ENCODE results near the gene DYRK1B. TPM values are rescaled to one million over a fixed set of nuclear protein-coding genes. Genes with fewer than 3 reads are reported as not detected.

The DYRK1B gene
- total RNA-seq, 1 experiment from 2014 or later = 39.5 TPM

DNA sequence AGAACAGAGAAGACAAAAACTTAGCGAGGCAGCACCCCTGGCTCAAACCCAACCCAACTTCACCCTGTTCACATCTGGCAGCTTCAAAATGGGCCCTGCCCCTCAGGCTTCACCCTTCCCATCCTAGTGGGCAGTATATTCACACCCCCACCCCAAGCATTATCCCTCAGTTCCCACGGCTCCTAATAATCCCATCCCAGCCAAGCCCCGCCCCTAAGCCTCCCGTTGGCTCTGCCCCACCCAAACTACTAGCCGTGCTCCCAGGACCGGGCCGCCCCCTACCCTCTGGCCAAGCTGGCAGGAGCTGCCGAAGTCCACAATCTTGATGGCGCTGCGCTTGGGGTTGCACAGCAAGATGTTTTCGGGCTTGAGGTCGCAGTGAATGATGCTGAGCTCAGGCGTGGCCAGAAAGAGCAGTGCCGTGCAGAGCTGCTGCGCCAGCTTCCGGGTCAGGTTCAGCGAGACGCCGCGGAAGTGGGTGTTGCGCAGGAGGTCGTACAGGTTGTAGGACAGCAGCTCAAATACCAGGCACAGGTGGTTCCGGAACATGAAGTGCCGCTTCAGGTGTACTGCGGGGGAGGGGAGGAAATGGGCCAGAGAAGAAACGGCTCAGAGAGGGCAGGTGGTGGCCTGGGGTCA lies 5.8 kb downstream of the DYRK1B start:
- Histone ChIP-seq H3K9me2 (ENCODE audit: insufficient read depth) (no peaks in the 10 kb centered on the region), H3K79me2 (ENCODE audit: low read depth) (no peaks in the 10 kb centered on the region), H3K4me1 (replicated peaks; ENCODE audit: insufficient read depth) (no peaks in the 10 kb centered on the region), H3K36me3 (ENCODE audit: low read depth) (no peaks in the 10 kb centered on the region), H2AFZ (no peak overlapping the region), H3K9me3 (ENCODE audit: insufficient read depth, low read depth) (no peaks in the 10 kb centered on the region), H3F3A (ENCODE audit: insufficient read depth, low read depth) (0 out of 2 replicates have a peak, but pooled peaks cover 3% of the 10 kb centered on the region), H3K4me3 (no peak overlapping the region), H4K20me1 (ENCODE audit: insufficient read depth) (no peaks in the 10 kb centered on the region), H3K4me2 (no peak overlapping the region), H3K27me3 (ENCODE audit: insufficient read depth, low read depth) (no peaks in the 10 kb centered on the region), H3K27ac (no peak overlapping the region)
- intact Hi-C loops (cut with micrococcal nuclease; ENCODE audit: unreplicated experiment) = no loop called here
- DNase-seq = no peak
- BruUV-seq (replicated peaks) = no TSS peak
- CTCF ChIA-PET = interaction anchor here (0.7 kb wide), 1 partner anchor 17 kb away, joined by 8 read pairs; no protein-coding TSS in a partner anchor
- TF ChIP-seq EZH2 (IDR thresholded peaks at IDR 0.05; ENCODE audit: low read depth) = no peak
- no peak for TF ChIP-seq CTCF (conservative IDR thresholded peaks at IDR 0.05)
- POLR2A ChIA-PET (ENCODE audit: unreplicated experiment) = interaction anchor here (0.6 kb wide), 1 partner anchor 394 kb away, joined by 4 read pairs; no protein-coding TSS in a partner anchor

DNA sequence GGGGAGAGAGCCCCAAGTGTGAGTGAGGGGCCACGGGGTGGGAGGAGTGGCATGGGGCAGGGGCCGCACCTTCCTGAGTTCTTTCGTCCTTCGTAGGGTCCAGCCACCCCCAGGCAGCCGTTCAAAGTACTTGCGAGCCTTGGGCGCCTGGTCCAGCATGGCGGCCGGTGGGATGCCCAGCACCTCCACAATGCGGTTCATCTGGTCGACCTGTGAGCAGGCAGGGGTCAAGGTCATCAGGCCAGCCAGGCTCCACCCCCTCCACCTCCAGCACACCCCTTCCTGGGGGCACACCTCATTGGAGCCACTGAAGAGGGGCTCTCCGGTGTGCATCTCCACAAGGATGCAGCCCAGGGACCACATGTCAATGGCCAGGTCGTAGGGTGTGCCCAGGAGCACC lies 6.7 kb downstream of the DYRK1B start:
- Histone ChIP-seq H2AFZ (no peak overlapping the region), H3K27me3 (ENCODE audit: insufficient read depth, low read depth) (no peaks in the 10 kb centered on the region), H3K27ac (no peak overlapping the region), H3K79me2 (ENCODE audit: low read depth) (no peaks in the 10 kb centered on the region), H3K36me3 (ENCODE audit: low read depth) (no peaks in the 10 kb centered on the region), H3K9me3 (ENCODE audit: insufficient read depth, low read depth) (no peaks in the 10 kb centered on the region), H4K20me1 (ENCODE audit: insufficient read depth) (no peaks in the 10 kb centered on the region), H3K4me1 (replicated peaks; ENCODE audit: insufficient read depth) (no peaks in the 10 kb centered on the region), H3K4me2 (no peak overlapping the region), H3F3A (ENCODE audit: insufficient read depth, low read depth) (0 out of 2 replicates have a peak, but pooled peaks cover 3% of the 10 kb centered on the region), H3K9me2 (ENCODE audit: insufficient read depth) (no peaks in the 10 kb centered on the region), H3K4me3 (no peak overlapping the region)
- TF ChIP-seq CTCF (conservative IDR thresholded peaks at IDR 0.05) = no peak
- no peak for TF ChIP-seq EZH2 (IDR thresholded peaks at IDR 0.05; ENCODE audit: low read depth)
- BruUV-seq (replicated peaks) = no TSS peak
- DNase-seq = no peak
- intact Hi-C loops (cut with micrococcal nuclease; ENCODE audit: unreplicated experiment) = no loop called here
- ChIA-PET POLR2A (ENCODE audit: unreplicated experiment) (interaction anchor here (0.6 kb wide), 1 partner anchor 393 kb away, joined by 4 read pairs; no protein-coding TSS in a partner anchor), CTCF (no interaction called here)

DNA sequence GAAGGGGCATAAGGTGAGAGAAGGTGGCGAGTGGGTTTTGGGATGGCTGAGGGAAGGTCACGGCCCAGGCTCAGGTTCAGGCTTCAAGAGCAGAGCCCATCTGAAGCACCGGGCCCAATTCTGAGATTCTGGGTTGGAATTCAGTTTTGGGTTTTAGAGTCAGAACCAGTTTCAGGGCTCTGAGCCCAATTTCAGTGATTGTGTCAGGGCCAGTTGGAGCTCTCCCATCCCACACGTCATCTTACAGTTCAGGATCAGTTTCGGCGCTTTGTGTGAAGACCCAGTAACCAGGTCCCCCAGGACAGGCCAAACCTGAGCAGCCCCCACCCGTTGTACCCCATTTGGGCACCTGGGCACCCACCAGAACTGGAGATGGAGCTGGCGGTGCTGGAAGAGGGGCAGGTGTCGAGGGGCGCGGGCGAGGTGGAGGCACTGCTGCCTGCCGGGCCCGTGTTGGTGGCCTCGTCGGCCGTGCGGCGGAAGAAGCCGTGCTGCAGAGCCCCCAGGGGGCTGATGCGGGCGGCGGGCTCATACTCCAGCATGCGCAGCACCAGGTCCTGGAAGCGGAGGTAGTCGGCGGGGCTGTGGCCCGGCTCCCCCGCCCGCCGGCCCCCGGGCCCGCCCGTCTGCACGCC lies 7.5 kb downstream of the DYRK1B start:
- no peak overlapping the region for H2AFZ ChIP-seq
- H3K9me2 ChIP-seq (ENCODE audit: insufficient read depth) = no peaks in the 10 kb centered on the region
- no peak overlapping the region for H3K4me3 ChIP-seq
- CTCF ChIA-PET = no interaction called here
- no peaks in the 10 kb centered on the region for H3K36me3 ChIP-seq (ENCODE audit: low read depth)
- no peaks in the 10 kb centered on the region for H3K9me3 ChIP-seq (ENCODE audit: insufficient read depth, low read depth)
- H3K4me1 ChIP-seq (replicated peaks; ENCODE audit: insufficient read depth) = no peaks in the 10 kb centered on the region
- H3K79me2 ChIP-seq (ENCODE audit: low read depth) = no peaks in the 10 kb centered on the region
- no peaks in the 10 kb centered on the region for H4K20me1 ChIP-seq (ENCODE audit: insufficient read depth)
- no peak overlapping the region for H3K4me2 ChIP-seq
- TF ChIP-seq CTCF (conservative IDR thresholded peaks at IDR 0.05) = no peak
- no peak for TF ChIP-seq EZH2 (IDR thresholded peaks at IDR 0.05; ENCODE audit: low read depth)
- DNase-seq = no peak
- POLR2A ChIA-PET (ENCODE audit: unreplicated experiment) = no interaction called here
- 0 out of 2 replicates have a peak, but pooled peaks cover 3% of the 10 kb centered on the region for H3F3A ChIP-seq (ENCODE audit: insufficient read depth, low read depth)
- no peaks in the 10 kb centered on the region for H3K27me3 ChIP-seq (ENCODE audit: insufficient read depth, low read depth)
- no peak overlapping the region for H3K27ac ChIP-seq
- intact Hi-C loops (cut with micrococcal nuclease; ENCODE audit: unreplicated experiment) = no loop called here
- BruUV-seq (replicated peaks) = no TSS peak

Measured in PC-9 (cell line).